HEK293 (cell line): ENCODE measurements around the gene RRP7A.

ENCODE experiments used
- SALL2 ChIP-seq: fragments of 450-650 bp; formaldehyde crosslinking; IDR thresholded peaks from 2 replicates; pipeline ENCODE4 v1.5.0; 2017; ENCODE audit warnings: missing biosample characterization, mild to moderate bottlenecking, missing genetic modification characterization, borderline replicate concordance
- ZFP37 ChIP-seq: fragments of 450-650 bp; formaldehyde crosslinking; IDR thresholded peaks from 2 replicates; pipeline ENCODE4 v1.5.1; 2016; ENCODE audit warnings: missing biosample characterization, missing genetic modification characterization
- ZFP41 ChIP-seq: fragments of 450-650 bp; formaldehyde crosslinking; IDR thresholded peaks from 2 replicates; pipeline ENCODE4 v1.5.1; 2016; ENCODE audit warnings: missing biosample characterization, missing genetic modification characterization, borderline replicate concordance
- ZNF777 ChIP-seq: fragments of 450-650 bp; formaldehyde crosslinking; IDR thresholded peaks from 2 replicates; pipeline ENCODE4 v1.5.1; 2017; ENCODE audit warnings: missing biosample characterization, missing genetic modification characterization, borderline replicate concordance
- TF ChIP-seq, protein P1 (sequence below): fragments of 450-650 bp; formaldehyde crosslinking; IDR thresholded peaks from 2 replicates; pipeline ENCODE4 v1.5.1; 2016; ENCODE audit warnings: missing biosample characterization, missing genetic modification characterization

DNA sequence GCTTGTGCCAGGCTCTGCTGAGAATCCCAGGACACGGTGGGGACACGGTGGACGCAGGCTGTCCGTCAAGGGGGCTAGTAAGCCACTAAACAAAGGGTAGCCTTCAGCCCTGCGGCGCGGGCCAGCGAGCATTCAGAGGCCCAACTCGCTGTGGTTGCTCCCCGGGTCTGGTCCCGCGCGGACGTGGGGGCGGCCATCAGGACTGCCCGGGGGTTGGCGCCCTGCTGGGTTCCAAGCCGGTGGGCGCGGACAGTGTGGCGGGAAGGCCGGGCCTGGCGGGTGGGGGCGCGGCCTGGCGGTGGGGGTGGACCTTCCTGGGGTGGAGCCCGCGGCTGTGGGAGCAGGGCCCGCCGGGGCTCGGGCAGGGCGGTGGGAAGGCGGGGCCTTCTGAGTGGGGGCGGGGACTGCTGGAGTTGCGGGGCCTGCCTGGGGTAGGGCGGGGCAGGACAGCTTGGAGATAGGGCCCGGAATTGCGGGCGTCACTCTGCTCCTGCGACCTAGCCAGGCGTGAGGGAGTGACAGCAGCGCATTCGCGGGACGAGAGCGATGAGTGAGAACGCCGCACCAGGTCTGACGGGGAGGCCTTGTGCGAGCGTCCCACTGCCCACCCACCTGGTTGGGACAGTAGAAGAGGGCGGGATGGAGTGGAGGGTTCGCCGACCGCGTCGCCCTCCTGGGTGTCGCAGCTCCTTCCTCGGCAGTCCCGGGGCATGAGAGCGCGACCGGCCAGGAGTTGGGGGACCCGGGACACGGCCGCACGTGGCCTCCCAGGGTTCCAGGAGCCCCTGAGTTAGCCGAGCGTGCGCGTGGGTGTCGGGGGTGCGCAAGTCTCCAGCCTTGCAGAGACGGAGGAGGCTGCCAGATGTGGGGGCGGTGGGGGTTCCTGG lies 34.1 kb upstream of the RRP7A start, which contains the start of gene SERHL2:
- no peak for TF ChIP-seq SALL2 (tag by site-specific recombination)
- TF ChIP-seq, protein P1, sequence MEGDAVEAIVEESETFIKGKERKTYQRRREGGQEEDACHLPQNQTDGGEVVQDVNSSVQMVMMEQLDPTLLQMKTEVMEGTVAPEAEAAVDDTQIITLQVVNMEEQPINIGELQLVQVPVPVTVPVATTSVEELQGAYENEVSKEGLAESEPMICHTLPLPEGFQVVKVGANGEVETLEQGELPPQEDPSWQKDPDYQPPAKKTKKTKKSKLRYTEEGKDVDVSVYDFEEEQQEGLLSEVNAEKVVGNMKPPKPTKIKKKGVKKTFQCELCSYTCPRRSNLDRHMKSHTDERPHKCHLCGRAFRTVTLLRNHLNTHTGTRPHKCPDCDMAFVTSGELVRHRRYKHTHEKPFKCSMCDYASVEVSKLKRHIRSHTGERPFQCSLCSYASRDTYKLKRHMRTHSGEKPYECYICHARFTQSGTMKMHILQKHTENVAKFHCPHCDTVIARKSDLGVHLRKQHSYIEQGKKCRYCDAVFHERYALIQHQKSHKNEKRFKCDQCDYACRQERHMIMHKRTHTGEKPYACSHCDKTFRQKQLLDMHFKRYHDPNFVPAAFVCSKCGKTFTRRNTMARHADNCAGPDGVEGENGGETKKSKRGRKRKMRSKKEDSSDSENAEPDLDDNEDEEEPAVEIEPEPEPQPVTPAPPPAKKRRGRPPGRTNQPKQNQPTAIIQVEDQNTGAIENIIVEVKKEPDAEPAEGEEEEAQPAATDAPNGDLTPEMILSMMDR (tag by site-specific recombination), result no peak
- 0 out of 2 replicates have a peak, but pooled peaks have one; percentile 24 for TF ChIP-seq ZFP37
- TF ChIP-seq ZFP41 (tag by site-specific recombination), result no peak
- no peak for TF ChIP-seq ZNF777 (tag by site-specific recombination)
